ENCODE measurements around the gene COIL. TPM values are rescaled to one million over a fixed set of nuclear protein-coding genes. Genes with fewer than 3 reads are reported as not detected.
"Not testable (repeated sequence)": the region's sequence is repeated elsewhere in the genome, so short reads cannot be mapped to it uniquely, and the experiment has no call there.

The COIL gene
- total and polyA plus RNA-seq, 9 of the 15 experiments (the other 6 are each of a cell fraction or from before 2014, with no cell fraction given): 23.9 to 41.3 (median 28.7) TPM

GRCh38 chr17:56982312-56982711 lies 21.5 kb upstream of the COIL start (continued):
- TF ChIP-seq NKRF (IDR thresholded peaks at IDR 0.05; ENCODE audit: borderline replicate concordance): no peak
- peak; percentile 49; the same call in 1 of the 2 replicates for TF ChIP-seq TEAD4 (IDR thresholded peaks at IDR 0.05; ENCODE audit: low read length)
- no peak for TF ChIP-seq TEAD4 (CRISPR knock-in tag; IDR thresholded peaks at IDR 0.05; ENCODE audit: borderline replicate concordance)

GRCh38 chr17:56980526-56980925 lies 19.7 kb upstream of the COIL start:
- intact Hi-C loops (cut with micrococcal nuclease); DNase-seq (ENCODE audit: extremely low read depth in 1 of 4, low spot score in 3 of 4); H3K79me2 ChIP-seq (ENCODE audit: control insufficient read depth, insufficient read depth, low read length); H2AFZ ChIP-seq (ENCODE audit: low read depth, low read length); H3K4me3 ChIP-seq; H3K36me3 ChIP-seq (ENCODE audit: control insufficient read depth, insufficient read depth, low read length); H3K27me3 ChIP-seq (ENCODE audit: control insufficient read depth in 2 of 2, insufficient read depth in 2 of 2, low read length in 2 of 2); H3K9me3 ChIP-seq (replicated peaks; ENCODE audit: control insufficient read depth, insufficient read depth, low read depth, low read length); CTCF ChIA-PET (ENCODE audit: low intra/inter-chr PET ratio); H3K4me2 ChIP-seq (ENCODE audit: insufficient read depth, low read length); H3K9ac ChIP-seq (ENCODE audit: insufficient read depth in 1 of 2, low read depth in 2 of 2, low read length in 2 of 2); BruUV-seq (replicated peaks); H3K27ac ChIP-seq (ENCODE audit: extremely low read depth, low read depth, low read length); in situ Hi-C loops (cut with MboI); FAIRE-seq; H3K9me1 ChIP-seq (ENCODE audit: control insufficient read depth, insufficient read depth, low read length); ATAC-seq; H4K20me1 ChIP-seq (replicated peaks; ENCODE audit: control insufficient read depth, insufficient read depth, low read length): not testable (repeated sequence)
- 100% methylated on average over 8 of the region's 12 CpGs for WGBS (ENCODE audit: insufficient coverage, low coverage, missing lambda C conversion rate)
- POLR2A ChIA-PET: interaction anchor here (1.1 kb wide), 1 partner anchor 28 kb away, joined by 3 read pairs; no protein-coding TSS in a partner anchor
- peaks cover 27 to 41% of the 10 kb centered on the region in 2 experiments; a peak in 4 of 5 replicates for H3K4me1 ChIP-seq (replicated peaks in 1 of 2; ENCODE audit: control insufficient read depth in 2 of 2, insufficient read depth in 2 of 2, low read length in 2 of 2)
